ENCODE measurements around the gene MAP2K3. TPM values are rescaled to one million over a fixed set of nuclear protein-coding genes. Genes with fewer than 3 reads are reported as not detected.

The MAP2K3 gene
- polyA plus RNA-seq, 1 donor from 2014 or later, result 5.3 TPM

GRCh38 chr17:21278450-21279197 is 5.9 kb upstream of the MAP2K3 start:
- Histone ChIP-seq H3K27me3 (ENCODE audit: insufficient read depth, low read depth, low read length) (peaks cover 17% of the 10 kb centered on the region), H3F3A (ENCODE audit: insufficient read depth, low read length, poor library complexity, severe bottlenecking) (no peaks in the 10 kb centered on the region), H2AFZ (ENCODE audit: low read depth, low read length) (no peak overlapping the region), H3K9me3 (ENCODE audit: low read length) (no peaks in the 10 kb centered on the region), H4K20me1 (ENCODE audit: insufficient read depth) (no peaks in the 10 kb centered on the region), H3K4me3 (ENCODE audit: low read length) (no peak overlapping the region), H3K36me3 (ENCODE audit: insufficient read depth, low read length) (no peaks in the 10 kb centered on the region), H3K27ac (ENCODE audit: low read length) (no peak overlapping the region), H3K4me2 (ENCODE audit: low read length) (no peak overlapping the region), H3K9me2 (ENCODE audit: insufficient read depth, low read length) (no peaks in the 10 kb centered on the region), H3K9ac (ENCODE audit: low read length) (no peak overlapping the region), H3K79me2 (replicated peaks; ENCODE audit: insufficient read depth, low read length) (no peaks in the 10 kb centered on the region)
- no peak for TF ChIP-seq TAF1 (IDR thresholded peaks at IDR 0.05; ENCODE audit: low read depth)
- TF ChIP-seq RAD21 (conservative IDR thresholded peaks at IDR 0.05), result no peak
- no peak for TF ChIP-seq CTCF (IDR thresholded peaks at IDR 0.05; ENCODE audit: poor library complexity, severe bottlenecking)
- TF ChIP-seq REST (IDR thresholded peaks at IDR 0.05; ENCODE audit: borderline replicate concordance), result no peak
- no peak for TF ChIP-seq EZH2 (IDR thresholded peaks at IDR 0.05; ENCODE audit: borderline replicate concordance, insufficient read depth, low read length, poor library complexity, severe bottlenecking)

GRCh38 chr17:21279198-21279535 is 5.3 kb upstream of the MAP2K3 start:
- Histone ChIP-seq H3K9me2 (ENCODE audit: insufficient read depth, low read length) (no peaks in the 10 kb centered on the region), H3F3A (ENCODE audit: insufficient read depth, low read length, poor library complexity, severe bottlenecking) (no peaks in the 10 kb centered on the region), H2AFZ (ENCODE audit: low read depth, low read length) (no peak overlapping the region), H3K9ac (ENCODE audit: low read length) (no peak overlapping the region), H3K79me2 (replicated peaks; ENCODE audit: insufficient read depth, low read length) (no peaks in the 10 kb centered on the region), H3K27ac (ENCODE audit: low read length) (no peak overlapping the region), H4K20me1 (ENCODE audit: insufficient read depth) (no peaks in the 10 kb centered on the region), H3K4me3 (ENCODE audit: low read length) (no peak overlapping the region), H3K4me2 (ENCODE audit: low read length) (no peak overlapping the region), H3K36me3 (ENCODE audit: insufficient read depth, low read length) (no peaks in the 10 kb centered on the region), H3K9me3 (ENCODE audit: low read length) (no peaks in the 10 kb centered on the region), H3K27me3 (ENCODE audit: insufficient read depth, low read depth, low read length) (peaks cover 17% of the 10 kb centered on the region)
- no peak for TF ChIP-seq EZH2 (IDR thresholded peaks at IDR 0.05; ENCODE audit: borderline replicate concordance, insufficient read depth, low read length, poor library complexity, severe bottlenecking)
- TF ChIP-seq RAD21 (conservative IDR thresholded peaks at IDR 0.05), result no peak
- TF ChIP-seq REST (IDR thresholded peaks at IDR 0.05; ENCODE audit: borderline replicate concordance), result no peak
- no peak for TF ChIP-seq CTCF (IDR thresholded peaks at IDR 0.05; ENCODE audit: poor library complexity, severe bottlenecking)
- TF ChIP-seq TAF1 (IDR thresholded peaks at IDR 0.05; ENCODE audit: low read depth), result no peak
- no peak for TF ChIP-seq MXI1 (conservative IDR thresholded peaks at IDR 0.05; ENCODE audit: poor library complexity, severe bottlenecking)
- TF ChIP-seq SMC3 (conservative IDR thresholded peaks at IDR 0.05; ENCODE audit: poor library complexity), result no peak
- no peak for TF ChIP-seq EP300 (conservative IDR thresholded peaks at IDR 0.05; ENCODE audit: poor library complexity, severe bottlenecking)
- TF ChIP-seq POLR2AphosphoS5 (IDR thresholded peaks at IDR 0.05), result no peak

All from neural cell (in vitro differentiated cells).